HG03280 (cell line): ENCODE results near the gene TGIF2.
A peak's percentile ranks its signal among the peaks of the same experiment; 100 is the strongest.

Source experiments
- ATAC-seq: cut with Tn5 transposase; IDR thresholded peaks from one replicate; pipeline ENCODE4 v1.9.1; 2021; ENCODE audit warnings: mild to moderate bottlenecking, moderate library complexity; ENCODE audit not compliant: unreplicated experiment

TGIF2 gene

DNA sequence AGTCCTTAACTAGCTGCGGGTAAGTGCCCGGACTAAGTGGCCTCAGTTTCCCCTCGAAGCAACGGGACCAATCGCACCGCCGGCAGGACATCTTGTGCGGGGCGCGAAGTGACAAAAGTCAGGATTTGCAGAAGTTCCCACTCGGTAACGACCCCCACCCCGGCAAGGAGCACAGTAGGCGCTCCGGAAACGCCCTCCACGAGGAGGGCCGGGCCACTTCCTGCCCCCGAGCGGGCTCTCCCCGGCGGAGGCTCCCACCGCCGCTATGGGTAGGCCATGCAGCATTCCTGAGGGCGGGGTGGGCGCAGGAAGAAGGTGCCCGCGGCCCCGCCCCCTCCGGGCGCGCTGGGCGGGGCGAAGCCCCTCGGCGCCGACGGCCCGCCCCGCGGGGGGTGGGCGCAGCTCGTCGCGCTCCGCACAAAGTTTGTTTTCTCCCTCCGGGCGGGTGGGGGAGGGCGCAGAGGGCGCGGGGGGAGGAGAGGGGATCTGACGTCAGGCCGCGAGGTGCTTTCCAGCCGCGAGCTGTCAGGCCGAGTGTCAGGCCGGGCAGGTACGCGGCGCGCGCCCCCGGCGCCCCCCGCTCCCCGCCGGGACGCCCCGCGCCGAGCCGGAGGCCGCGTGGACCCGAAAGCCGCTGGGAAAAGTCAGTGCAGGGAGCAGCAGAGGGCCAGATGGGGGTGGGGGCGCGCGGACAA is at the start of gene TGIF2:
TGIF2 (plus strand) TSS at position 495 of the 695 bp plus-strand sequence. CDS start 5,178 bp downstream, outside the sequence.
- peak; percentile 65 for ATAC-seq

DNA sequence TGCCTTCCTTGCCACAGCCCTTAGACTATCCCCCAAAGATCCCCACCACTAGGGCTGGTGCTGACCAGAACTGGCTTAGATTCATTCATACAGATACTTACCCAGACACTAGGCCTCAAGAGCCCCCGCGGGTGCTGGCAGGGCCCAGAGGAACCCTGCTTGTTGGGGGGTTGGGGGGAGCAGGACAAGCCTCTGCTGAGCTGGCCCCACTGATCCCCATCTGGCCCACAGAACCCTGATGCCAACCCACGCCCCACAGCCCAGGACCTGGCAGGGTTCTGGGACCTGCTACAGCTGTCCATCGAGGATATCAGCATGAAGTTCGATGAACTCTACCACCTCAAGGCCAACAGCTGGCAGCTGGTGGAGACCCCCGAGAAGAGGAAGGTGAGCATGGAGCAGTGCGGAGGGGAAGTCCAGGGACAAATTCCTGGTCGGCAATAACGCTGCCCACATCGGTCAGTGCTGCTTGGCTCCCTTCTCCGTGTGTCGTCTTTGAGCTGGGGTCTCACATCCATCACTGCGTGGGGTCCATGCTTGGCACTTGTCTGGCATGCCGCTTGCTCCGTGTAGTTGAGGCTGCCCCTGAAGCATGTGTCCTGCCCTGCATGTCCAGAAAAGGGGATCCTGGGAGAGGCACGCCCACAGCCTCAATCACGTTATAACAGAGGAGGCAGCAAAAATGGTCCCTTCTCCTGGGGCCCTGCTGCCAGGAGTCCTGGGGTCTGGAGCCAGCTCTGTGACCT is 47.6 kb upstream of the TGIF2 start:
- ATAC-seq: no peak

DNA sequence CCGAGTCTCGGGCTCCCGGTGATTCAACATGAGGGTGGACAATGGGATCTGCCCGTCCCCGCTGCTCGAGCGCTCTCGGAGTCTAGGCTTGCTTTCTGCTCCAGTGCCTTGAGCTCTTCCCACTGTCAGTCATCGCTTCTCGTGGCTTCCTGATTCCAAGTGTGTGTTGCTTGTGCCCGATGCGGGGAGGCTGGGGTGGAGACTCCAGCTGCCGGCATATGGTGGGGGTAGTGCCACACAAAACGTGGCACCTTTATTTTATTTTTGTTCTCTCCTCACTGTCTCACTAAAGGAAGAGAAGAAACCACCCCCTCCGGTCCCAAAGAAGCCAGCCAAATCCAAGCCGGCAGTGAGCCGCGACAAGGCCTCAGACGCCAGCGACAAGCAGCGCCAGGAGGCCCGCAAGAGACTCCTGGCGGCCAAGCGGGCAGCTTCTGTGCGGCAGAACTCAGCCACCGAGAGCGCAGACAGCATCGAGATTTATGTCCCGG is 46.8 kb upstream of the TGIF2 start:
- ATAC-seq: no peak

DNA sequence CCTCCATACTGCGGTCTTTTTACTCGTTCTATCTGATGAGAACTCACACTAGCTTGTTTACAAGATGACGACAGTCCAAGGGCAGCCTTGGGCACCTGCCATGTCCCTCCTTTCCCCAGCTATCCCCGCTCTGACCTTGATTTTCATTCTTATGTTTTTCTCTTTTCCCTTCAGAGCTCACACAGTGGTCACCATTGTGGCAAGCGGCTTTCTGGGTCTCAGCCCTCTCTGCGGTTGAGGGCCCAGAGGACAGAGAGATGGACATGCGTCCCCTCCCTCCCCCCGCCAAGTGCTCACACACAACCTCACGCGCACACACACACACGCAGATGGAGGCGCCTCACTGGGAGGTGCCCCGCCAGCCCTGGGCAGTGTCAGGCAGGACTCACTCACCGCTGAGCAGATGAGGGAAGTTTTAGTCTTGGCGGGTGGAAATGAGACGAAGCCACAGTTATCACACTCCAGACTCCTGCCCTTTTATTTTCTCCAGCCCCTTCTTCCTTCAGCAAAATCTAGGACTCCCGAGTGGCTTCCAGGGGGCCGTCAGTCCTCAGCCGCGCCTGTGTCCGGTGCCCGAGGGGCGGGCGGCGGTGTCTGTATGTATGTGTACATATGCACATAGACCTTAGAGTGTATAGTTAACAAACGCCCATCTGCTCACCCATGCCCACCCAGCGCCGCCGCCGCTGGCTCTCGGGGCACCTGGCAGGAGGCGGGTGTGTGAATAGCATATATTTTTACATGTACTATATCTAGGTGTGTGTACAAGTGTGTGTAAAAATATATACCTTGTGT is 45.9 kb upstream of the TGIF2 start:
- ATAC-seq: no peak

DNA sequence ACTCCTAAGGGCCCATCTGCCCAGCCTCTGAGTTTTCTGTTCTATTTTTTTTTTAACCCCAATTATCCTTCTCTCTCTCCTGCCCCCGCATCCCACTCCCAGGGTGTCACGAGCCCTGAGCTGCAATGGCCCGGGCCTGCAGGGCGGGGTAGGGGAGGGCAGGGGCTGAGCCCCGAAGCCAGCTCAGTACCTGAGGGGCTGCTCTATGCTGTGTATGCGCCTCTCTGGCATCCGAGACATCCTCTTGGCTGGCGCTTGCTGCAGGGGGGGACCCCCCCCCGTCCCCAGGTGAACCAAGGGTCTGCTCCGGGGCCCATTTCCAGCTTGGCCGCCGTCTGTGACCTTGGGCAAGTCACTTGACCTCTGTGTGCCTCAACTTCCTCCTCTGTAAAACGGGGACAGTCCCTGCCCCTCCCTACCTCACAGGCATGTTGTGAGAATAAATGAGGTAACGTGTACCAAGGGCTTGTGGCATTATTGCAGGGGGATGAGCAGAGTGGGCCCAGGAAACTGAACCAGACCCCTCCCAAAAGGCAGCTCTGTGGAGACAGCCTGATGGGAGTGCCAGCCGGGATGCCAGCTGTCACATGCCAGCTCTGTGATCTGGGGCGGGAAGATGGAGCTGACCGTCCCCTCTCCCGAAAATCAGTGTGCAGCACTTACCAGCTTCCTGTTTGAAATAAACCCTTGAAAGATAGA is 45.1 kb upstream of the TGIF2 start:
- no peak for ATAC-seq

DNA sequence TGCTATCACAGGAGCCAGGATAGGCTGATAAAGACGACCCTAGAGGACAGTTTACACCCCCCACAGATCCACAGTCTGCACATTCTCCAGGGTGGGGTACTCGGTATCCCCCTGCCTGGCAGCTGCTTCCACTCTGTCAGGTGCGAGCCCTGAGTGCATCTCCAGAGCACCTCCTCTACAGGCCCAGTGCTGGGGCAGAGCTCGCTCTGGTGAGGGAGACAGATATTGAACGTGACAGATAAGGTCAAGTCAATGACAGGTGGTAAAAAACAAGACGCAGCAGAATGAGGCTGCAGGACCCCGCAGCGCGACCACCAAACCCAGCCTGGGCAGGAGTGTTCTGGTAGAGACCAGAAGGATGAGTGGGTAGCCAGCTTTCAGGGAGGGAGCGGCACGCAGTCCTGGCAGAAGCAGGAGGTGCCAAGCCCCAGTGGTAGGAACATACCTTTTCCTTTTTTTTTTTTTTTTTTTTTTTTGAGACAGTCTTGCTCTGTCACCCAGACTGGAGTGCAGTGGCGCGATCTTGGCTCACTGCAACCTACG is 44.5 kb upstream of the TGIF2 start:
- ATAC-seq: no peak

DNA sequence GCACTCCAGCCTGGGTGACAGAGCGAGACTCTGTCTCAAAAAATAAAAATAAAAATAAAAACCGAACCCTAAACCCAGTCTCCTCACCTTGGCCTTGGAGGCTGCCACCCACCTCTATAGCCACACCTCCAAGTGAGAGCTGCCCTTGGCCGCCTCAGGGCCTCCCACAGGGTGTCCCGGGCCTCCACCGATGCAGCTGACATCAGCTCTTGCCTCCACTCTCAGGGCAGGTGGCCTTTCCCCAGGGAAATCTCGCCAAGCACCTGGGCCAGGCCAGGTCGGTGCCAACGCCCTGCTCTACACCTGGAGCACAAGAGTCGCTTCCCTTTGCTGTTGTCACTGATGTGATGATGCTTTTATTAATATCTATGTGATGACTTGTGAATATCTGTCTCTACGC is 41.0 kb upstream of the TGIF2 start:
- no peak for ATAC-seq

DNA sequence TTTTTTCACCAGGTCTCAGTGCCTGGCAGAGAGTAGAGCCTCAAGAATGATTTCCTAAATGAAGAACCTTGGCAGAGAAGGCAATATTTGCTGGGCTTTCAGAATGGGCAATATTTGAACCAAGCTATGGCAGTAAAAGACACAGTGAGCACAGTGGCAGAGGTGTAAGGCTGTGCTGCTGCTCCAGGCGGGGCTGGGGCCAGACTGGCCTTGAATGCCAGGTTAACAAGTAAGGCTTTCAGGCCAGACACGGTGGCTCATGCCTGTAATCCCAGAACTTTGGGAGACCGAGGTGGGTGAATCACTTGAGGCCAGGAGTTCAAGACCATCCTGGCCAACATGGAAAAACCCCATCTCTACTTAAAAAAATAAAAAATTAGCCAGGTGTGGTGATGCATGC is 40.6 kb upstream of the TGIF2 start:
- ATAC-seq: no peak

DNA sequence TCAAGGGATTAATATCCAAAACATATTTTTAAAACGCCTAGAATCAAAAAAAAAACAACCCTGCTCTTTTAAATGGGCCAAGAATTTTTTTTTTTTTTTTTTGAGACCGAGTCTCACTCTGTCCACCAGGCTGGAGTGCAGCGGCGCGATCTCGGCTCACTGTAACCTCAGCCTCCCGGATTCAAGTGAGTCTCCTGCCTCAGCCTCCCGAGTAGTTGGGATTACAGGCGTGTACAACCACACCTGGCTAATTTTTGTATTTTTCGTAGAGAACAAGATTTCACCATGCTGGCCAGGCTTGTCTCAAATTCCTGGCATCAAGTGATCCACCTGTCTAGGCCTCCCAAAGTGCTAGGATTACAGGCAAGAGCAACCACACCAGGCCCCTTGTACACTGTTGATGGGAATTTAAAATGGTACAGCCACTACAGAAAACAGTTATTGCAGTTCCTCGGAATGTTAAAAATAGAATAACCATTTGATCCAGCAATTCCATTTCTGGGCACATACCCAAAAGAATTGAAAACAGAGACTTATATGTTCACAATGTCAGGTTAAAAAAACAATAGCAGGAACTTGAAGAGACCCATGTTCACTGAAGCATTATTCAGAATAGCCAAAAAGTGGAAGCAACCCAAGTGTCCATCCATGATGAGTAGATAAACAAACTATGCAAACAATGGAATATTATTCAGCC is 35.2 kb upstream of the TGIF2 start:
- ATAC-seq: no peak

DNA sequence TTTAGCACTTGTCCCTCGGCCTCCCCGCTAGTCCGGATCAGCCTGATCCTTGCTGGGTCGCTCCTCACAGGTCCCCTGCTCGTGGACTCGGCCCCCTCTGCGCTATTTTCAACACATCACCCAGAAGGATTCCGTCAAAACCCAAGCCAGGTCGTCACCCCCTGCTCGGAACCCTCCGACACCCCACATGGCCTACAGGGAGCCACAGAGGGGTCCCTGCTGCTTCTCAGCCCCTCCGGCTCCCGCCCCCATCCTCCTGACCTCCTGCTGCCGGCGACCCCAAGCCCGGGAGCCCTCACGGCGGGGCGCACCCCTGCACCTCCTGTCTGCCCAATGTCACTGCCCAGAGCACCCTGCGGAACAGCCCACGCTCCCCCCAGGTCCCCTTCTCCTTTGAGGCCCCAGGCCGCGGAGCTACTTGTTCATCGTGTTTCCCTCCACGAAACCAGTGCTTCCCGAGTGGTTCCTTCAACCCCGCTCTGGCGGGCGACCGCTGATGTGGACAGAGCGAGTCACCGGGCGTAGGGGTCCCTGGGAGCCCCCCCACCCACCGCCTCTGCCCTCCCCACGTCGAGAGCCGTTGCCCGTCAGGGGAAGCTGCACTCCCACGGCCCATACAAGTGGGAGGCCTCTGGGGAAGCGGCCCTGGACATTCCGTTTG is 32.7 kb upstream of the TGIF2 start:
- ATAC-seq: no peak

DNA sequence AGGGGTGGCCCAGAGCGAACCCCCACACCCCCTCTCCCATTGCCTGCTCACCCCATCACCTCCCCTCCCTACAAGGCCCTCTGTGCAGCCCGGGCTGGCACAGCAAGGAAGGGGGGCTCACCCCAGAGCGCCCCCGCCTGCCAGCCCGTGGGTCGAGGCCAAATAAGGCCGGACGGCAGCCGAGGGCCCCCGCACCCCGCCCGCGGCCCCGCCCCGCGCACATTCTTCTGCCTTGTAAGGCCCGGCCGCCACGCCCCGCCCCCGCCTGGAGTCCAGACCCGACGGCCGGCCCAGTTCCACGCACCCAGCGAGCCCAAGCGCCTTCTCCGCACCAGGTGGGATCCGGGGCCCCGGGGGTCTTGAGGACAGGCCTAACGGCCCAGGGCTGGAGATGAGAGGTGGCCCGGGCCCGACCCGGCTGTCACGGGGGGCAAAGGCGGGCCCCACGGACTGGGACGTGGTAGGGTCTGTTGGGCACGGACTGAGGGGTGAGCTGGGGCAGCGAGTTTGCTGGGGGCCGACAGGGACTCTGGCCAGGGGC is 32.1 kb upstream of the TGIF2 start, which contains the start of gene MYL9:
MYL9 (plus strand) TSS at position 293 of the 541 bp plus-strand sequence. CDS start 3,366 bp downstream, outside the sequence.
- ATAC-seq: no peak

DNA sequence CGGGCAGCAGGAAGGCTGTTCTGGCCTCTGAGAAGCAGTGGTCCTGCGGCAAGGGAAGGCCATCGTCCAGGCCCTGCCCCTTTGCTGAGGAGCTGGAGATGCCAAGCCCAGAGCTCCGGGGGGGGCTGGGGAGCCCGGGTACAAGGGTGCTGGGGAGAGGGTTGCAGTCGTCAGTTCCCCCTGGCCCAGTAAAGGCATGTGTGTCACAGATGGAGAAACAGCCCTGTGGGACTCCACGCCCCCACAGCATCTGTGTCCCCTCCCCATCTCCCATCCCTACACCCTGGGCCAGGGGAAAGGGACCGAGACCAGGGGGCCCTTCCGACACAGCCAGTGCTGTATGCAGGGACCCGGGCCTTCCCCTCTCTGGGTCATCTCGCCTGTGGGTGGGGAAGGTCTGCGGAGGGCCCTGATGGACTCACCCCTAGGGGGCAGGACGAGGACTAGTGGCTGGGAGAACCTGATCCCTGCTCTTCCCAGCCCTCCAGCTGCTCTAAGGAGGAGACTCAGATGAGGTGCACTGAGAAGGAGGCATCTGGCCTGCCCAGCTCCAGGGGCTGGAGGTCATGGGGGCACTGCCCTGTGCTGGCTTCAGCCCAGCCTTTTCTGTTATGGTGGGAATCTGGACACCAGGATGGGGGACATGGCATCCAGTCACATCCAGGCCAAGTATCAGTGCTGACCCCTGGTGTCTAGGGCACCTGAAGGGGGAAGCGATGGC is 31.5 kb upstream of the TGIF2 start:
- no peak for ATAC-seq

DNA sequence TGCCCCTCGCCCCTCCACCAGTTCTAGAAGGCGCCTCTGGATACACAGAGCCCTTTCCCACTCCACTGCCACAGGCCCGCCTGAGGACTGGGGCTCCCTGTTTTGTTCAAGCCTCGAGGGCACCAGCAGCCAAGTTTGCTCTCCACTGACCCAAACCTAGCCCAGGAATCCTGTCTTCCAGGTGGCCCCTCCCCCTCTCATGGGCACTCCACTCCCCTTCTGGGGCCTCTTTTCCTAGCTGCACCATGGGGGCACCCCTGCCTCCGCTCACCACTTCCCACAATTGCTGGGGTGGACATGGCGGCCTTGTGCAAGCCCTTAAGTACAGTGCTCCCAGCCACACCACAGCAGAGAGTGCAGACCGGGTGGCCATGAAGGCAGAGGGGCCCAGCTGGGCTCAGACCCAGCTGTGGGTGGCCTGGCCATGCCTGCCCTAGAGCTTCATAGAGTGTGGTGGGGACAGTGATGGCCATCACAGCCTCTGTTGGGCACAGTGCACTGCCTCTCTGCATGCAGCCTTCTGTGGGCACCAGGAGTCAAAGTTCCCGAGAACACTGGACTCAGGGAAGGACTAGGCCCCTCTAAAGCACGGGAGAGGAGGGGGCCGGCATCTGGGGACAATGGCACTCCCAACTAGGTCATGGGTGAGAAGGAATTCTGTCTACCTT is 30.7 kb upstream of the TGIF2 start:
- no peak for ATAC-seq

DNA sequence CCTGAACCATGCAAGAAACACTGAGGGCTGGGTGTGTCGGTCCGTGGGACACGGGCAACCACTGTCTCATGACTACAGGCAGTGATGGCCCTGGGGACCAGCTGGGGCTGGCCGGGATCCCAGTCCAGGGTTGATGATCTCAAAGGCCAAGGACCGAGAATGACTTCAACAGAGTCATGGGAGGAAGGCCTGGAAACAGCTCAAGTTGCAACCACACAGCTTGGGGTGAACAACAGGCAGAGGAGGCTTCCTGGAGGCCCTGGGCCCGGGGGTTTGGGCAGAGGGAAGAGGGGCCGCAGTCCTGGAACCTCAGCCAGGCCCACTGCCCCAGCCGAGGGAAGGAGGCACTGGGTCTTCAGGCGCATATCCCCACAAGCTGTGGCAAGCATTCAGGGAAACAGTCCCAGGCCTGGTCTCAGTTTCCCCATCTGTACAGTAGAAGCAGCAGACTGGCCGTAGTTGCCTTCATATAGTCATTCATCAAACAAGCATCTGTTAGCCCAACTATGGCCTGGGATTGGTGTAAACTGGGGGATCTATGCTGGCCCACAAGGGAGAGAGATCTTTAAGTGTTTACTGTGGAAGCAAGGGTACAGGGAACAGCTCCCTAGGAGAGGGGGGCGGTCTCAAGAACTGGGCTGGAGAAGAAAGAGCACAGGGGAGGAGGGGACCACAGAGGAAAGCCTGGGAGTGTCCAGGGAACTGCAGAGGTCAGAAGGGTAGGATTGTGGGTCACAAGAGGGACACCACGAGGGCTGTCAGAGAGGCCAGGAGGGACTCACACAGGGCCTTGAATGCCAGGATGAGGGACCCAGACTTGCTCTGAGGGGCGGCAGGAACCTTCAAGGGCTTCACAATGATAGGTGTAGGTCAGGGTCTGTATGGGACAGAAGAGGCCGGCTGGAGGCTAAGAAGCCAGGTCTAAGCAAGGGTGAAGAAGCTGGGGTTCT is 29.9 kb upstream of the TGIF2 start:
- ATAC-seq: no peak

DNA sequence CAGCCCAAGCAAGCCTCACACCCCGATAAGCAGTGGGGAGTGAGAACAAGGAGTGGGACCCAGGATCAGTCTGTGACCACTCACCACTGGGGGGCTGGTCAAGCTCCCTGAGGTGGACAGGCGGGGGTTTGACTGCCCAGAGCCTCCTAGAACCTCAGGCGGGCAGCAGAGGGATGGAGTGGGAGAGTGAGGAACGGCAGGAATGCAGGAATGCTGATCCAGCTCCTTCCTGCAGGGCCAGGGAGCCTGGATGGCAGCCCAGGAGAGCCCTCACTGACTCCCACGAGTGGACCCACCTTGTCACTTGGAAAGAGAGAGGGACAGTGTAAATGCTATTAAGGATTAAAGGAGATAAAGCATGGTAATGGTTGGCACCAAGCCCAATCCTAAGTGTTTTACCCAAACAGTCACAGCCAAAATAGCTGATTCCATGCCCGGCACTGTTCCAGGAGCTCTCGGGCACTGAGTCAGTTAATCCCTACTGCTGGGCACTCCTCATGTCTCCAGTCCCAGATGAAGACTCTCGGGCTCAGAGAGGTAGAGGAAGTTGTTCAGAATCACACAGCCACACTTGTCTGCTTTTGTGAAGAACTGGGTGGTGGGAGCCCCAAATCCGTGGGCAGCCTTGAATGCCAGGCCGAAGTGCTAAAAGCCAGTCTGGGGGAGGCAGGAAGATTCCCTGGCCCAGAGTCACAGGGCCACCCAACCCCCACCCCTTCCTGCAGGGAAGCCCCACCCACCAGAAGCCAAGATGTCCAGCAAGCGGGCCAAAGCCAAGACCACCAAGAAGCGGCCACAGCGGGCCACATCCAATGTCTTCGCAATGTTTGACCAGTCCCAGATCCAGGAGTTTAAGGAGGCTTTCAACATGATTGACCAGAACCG is 29.0 kb upstream of the TGIF2 start:
- ATAC-seq: no peak
